Measurements from ENCODE around the gene CLK2. TPM values are rescaled to one million over a fixed set of nuclear protein-coding genes. Genes with fewer than 3 reads are reported as not detected.
"Not testable (repeated sequence)": the region's sequence is repeated elsewhere in the genome, so short reads cannot be mapped to it uniquely, and the experiment has no call there.

Gene CLK2
- total RNA-seq, 4 donors from 2014 or later: 21.9 to 35.1 (median 25.6) TPM

GRCh38 chr1:155236451-155236850 lies 36.9 kb downstream of the CLK2 start:
- intact Hi-C loops (cut with DNase I): no loop called here
- H3K27ac ChIP-seq: no peak overlapping the region
- WGBS, 2 donors: 62 to 79% methylated on average over 5 of the region's 5 CpGs

GRCh38 chr1:155235375-155235774 lies 37.9 kb downstream of the CLK2 start:
- H3K9me3 ChIP-seq; H3K4me3 ChIP-seq; DNase-seq; H3K27ac ChIP-seq; intact Hi-C loops (cut with DNase I); H3K27me3 ChIP-seq: not testable (repeated sequence)
- peaks cover 6 to 44% (median 16%) of the 10 kb centered on the region in 3 donors for H3K36me3 ChIP-seq
- peaks cover 0 to 37% (median 9%) of the 10 kb centered on the region in 3 donors for H3K4me1 ChIP-seq
- WGBS, 2 donors: 100% methylated on average over 3 of the region's 9 CpGs; no CpG with 5 or more reads in 1 of the 2 donors

More at GRCh38 chr1:155236451-155236850, 36.9 kb downstream of the CLK2 start:
- H3K9me3 ChIP-seq: no peaks in the 10 kb centered on the region
- DNase-seq: no peak
- no peaks in the 10 kb centered on the region for H3K27me3 ChIP-seq
- H3K4me1 ChIP-seq: peaks cover 0 to 48% (median 15%) of the 10 kb centered on the region in 3 donors
- peaks cover 6 to 44% (median 16%) of the 10 kb centered on the region in 3 donors for H3K36me3 ChIP-seq
- TF ChIP-seq POLR2A (IDR thresholded peaks at IDR 0.05) (no peak), CTCF (IDR thresholded peaks at IDR 0.05) (no peak)
- H3K4me3 ChIP-seq: no peak overlapping the region

- DNase-seq; H3K9me3 ChIP-seq; H3K4me3 ChIP-seq; H3K27me3 ChIP-seq; H3K27ac ChIP-seq; intact Hi-C loops (cut with DNase I): not testable (repeated sequence)
- Histone ChIP-seq H3K4me1 (peaks cover 0 to 19% (median 4%) of the 10 kb centered on the region in 3 donors), H3K36me3 (peaks cover 6 to 32% (median 16%) of the 10 kb centered on the region in 3 donors)
- 100% methylated on average over 1 of the region's 5 CpGs; no CpG with 5 or more reads in 1 of the 2 donors for WGBS, 2 donors
These were observed 39.8 kb downstream of the CLK2 start for GRCh38 chr1:155233502-155233901.

GRCh38 chr1:155232001-155232978 lies 41.0 kb downstream of the CLK2 start:
- H3K9me3 ChIP-seq; intact Hi-C loops (cut with DNase I); H3K27me3 ChIP-seq; DNase-seq; H3K4me3 ChIP-seq: not testable (repeated sequence)
- WGBS, 2 donors: 44 to 72% methylated on average over 3 to 9 of the region's 13 CpGs
- H3K36me3 ChIP-seq: peaks cover 6 to 23% (median 12%) of the 10 kb centered on the region in 3 donors
- peaks cover 0 to 20% (median 10%) of the 10 kb centered on the region in 3 donors for H3K4me1 ChIP-seq
- H3K27ac ChIP-seq: peak overlapping the region in 2 of 4 donors; percentile 39 to 55

- H3K27me3 ChIP-seq; H3K27ac ChIP-seq; H3K9me3 ChIP-seq; H3K4me3 ChIP-seq; DNase-seq; intact Hi-C loops (cut with DNase I): not testable (repeated sequence)
- 53 to 68% methylated on average over 3 of the region's 3 CpGs for WGBS, 2 donors
- H3K36me3 ChIP-seq: peaks cover 3 to 13% (median 4%) of the 10 kb centered on the region in 3 donors
- H3K4me1 ChIP-seq: peaks cover 6 to 28% (median 15%) of the 10 kb centered on the region in 3 donors
These were observed 42.0 kb downstream of the CLK2 start for GRCh38 chr1:155231302-155231701.

- Histone ChIP-seq H3K36me3 (no peaks in the 10 kb centered on the region), H3K4me3 (peak overlapping the region; percentile 43 to 73 (median 70)), H3K27me3 (no peaks in the 10 kb centered on the region), H3K4me1 (peaks cover 14 to 51% (median 21%) of the 10 kb centered on the region in 3 donors), H3K9me3 (no peaks in the 10 kb centered on the region), H3K27ac (peak overlapping the region; percentile 77 to 93 (median 90))
- intact Hi-C loops (cut with DNase I): no loop called here
- no peak for DNase-seq
- no peak for TF ChIP-seq POLR2A (IDR thresholded peaks at IDR 0.05)
- no peak for TF ChIP-seq CTCF (IDR thresholded peaks at IDR 0.05)
- WGBS, 2 donors: 45 to 52% methylated on average over 8 to 9 of the region's 9 CpGs
These were observed 45.2 kb downstream of the CLK2 start for GRCh38 chr1:155228096-155228427.
